LNCaP clone FGC (cell line): ENCODE results near the gene PHAF1.

Experiments
- DNase-seq: peaks from one replicate; pipeline ENCODE4 v3.0.0-alpha.2; 2011; ENCODE audit warnings: low read depth
- H3K4me3 ChIP-seq: 2 replicates; pipeline ENCODE4 v1.5.1; 2011; ENCODE audit warnings: mild to moderate bottlenecking, low read depth, low read length, control low read depth
- CTCF ChIP-seq: IDR thresholded peaks from 2 replicates; pipeline ENCODE4 v1.5.1; 2012; ENCODE audit warnings: mild to moderate bottlenecking; ENCODE audit not compliant: control insufficient read depth, insufficient read depth; ENCODE audit errors: extremely low read depth

Gene PHAF1

GRCh38 chr16:67150833-67151396, 41.2 kb downstream of the PHAF1 start, which contains the start of gene B3GNT9:
B3GNT9 (minus strand) TSS chr16:67150998; CDS start chr16:67150485, 513 bp downstream.
- DNase-seq, result no peak
- no peak within 1 kb of the TSS for H3K4me3 ChIP-seq
- TF ChIP-seq CTCF, result no peak

- DNase-seq, result no peak
- TF ChIP-seq CTCF, result no peak
- no peak overlapping the region for H3K4me3 ChIP-seq
Measured at GRCh38 chr16:67151431-67152097, 41.8 kb downstream of the PHAF1 start.

GRCh38 chr16:67154578-67155294, 45.0 kb downstream of the PHAF1 start:
- TF ChIP-seq CTCF, result no peak
- DNase-seq, result no peak
- peak overlapping the region; percentile 32 for H3K4me3 ChIP-seq

GRCh38 chr16:67155295-67156142, 45.8 kb downstream of the PHAF1 start:
- DNase-seq, result no peak
- H3K4me3 ChIP-seq, result peak overlapping the region; percentile 32
- TF ChIP-seq CTCF, result peak; percentile 99

- no peak overlapping the region for H3K4me3 ChIP-seq
- no peak for DNase-seq
- no peak for TF ChIP-seq CTCF
Measured at GRCh38 chr16:67156143-67156844, 46.6 kb downstream of the PHAF1 start.

GRCh38 chr16:67157106-67157748, 47.5 kb downstream of the PHAF1 start:
- DNase-seq, result no peak
- no peak for TF ChIP-seq CTCF
- H3K4me3 ChIP-seq, result no peak overlapping the region
